Heart left ventricle (tissue), 16 donors: ENCODE measurements around the gene MTX1. TPM values are rescaled to one million over a fixed set of nuclear protein-coding genes. Genes with fewer than 3 reads are reported as not detected.

Source experiments
- ATAC-seq, 4 donors: fragments of 200-7000 bp; cut with Tn5 transposase; one replicate each; pipeline ENCODE4 v1.9.1; 2020 to 2022; ENCODE audit warnings: moderate library complexity in 4 of 4, mild to moderate bottlenecking in 3 of 4, moderate number of reproducible peaks in 1 of 4
- DNase-seq, 5 donors: peaks; one replicate each; pipeline ENCODE4 v3.0.0-alpha.2; 2020
- H3K27ac ChIP-seq, 12 donors: fragments of 200-600 bp; sonication (generic) in 4 of 12; one replicate each; pipeline versions ENCODE4 v1.5.0 to v1.8.0; 2016 to 2022; ENCODE audit warnings: mild to moderate bottlenecking in 2 of 12
- H3K27me3 ChIP-seq, 9 donors: fragments of 200-600 bp; sonication (generic) in 2 of 9; one replicate each; pipeline versions ENCODE4 v1.5.1 to v1.8.0; 2016 to 2022; ENCODE audit warnings: mild to moderate bottlenecking in 3 of 9
- H3K36me3 ChIP-seq, 9 donors: fragments of 200-600 bp; sonication (generic) in 2 of 9; one replicate each; pipeline versions ENCODE4 v1.5.0 to v1.8.0; 2018 to 2022; ENCODE audit warnings: mild to moderate bottlenecking in 2 of 9
- H3K4me1 ChIP-seq, 12 donors: fragments of 200-600 bp; sonication (generic) in 4 of 12; one replicate each; pipeline versions ENCODE4 v1.5.0 to v1.8.0; 2016 to 2022; ENCODE audit warnings: mild to moderate bottlenecking in 3 of 12
- H3K4me3 ChIP-seq, 12 donors: fragments of 200-600 bp; sonication (generic) in 4 of 12; one replicate each; pipeline versions ENCODE4 v1.5.0 to v1.8.0; 2017 to 2022; ENCODE audit warnings: mild to moderate bottlenecking in 9 of 12, moderate library complexity in 4 of 12
- H3K9me3 ChIP-seq, 12 donors: fragments of 200-600 bp; sonication (generic) in 4 of 12; one replicate each; pipeline versions ENCODE4 v1.5.0 to v1.8.0; 2016 to 2022; ENCODE audit warnings: mild to moderate bottlenecking in 1 of 12
- POLR2A ChIP-seq, 2 donors: fragments of 450-650 bp; IDR thresholded peaks; one replicate each; pipeline ENCODE4 v1.6.1; 2017; ENCODE audit warnings: antibody characterized with exemption in 2 of 2, mild to moderate bottlenecking in 2 of 2, moderate library complexity in 2 of 2
- WGBS, 4 donors: extraction: QIAGEN DNeasy Blood & Tissue Kit in 2 of 4; methylation state at CpG; one replicate each; pipeline versions ENCODE4 v1.1.5 to v1.1.7; 2013 to 2018; 5-methylcytosine and 5-hydroxymethylcytosine counted together
- intact Hi-C, 10 donors: fragments of 100-400 bp; cut with DNase I; formaldehyde crosslinking; loops; one replicate each; pipeline versions ENCODE4 v1.11.1 to v1.14.2; 2022
- microRNA counts, 2 donors: library from miRNA; unstranded; fragments of <30 nt; microRNA quantifications; one replicate each; lab custom pipeline; 2016
- polyA plus RNA-seq, 2 donors: library from polyadenylated mRNA; stranded (reverse); fragments of 200-250 nt; gene quantifications; one replicate each; pipeline ENCODE4 v1.2.3, GENCODE V29; 2013
- total RNA-seq, 9 donors: library from RNA; depleted of rRNA in 2 of 9; stranded (reverse); fragments of >200 nt in 2 of 9; fragmentation: NEBNext Ultra II Directional in 3 of 9; extraction: Animal tissue kit (Norgen Biotek cat#: 25700) in 3 of 9; gene quantifications; one replicate each; pipeline versions ENCODE4 v1.1.0 to v1.2.4, GENCODE V29; 2016 to 2023
- TF ChIP-seq, protein P1 (sequence below), 12 donors: fragments of 200-600 bp; sonication (generic) in 4 of 12; IDR thresholded peaks; one replicate each; pipeline versions ENCODE4 v1.5.0 to v1.8.0; 2018 to 2022; ENCODE audit warnings: antibody characterized with exemption in 12 of 12, mild to moderate bottlenecking in 5 of 12
- donor health status: ischemic (EF 13 %, LVEDD 7.1; RV severe dilation, severe dysfunction).
- donor health status: healthy with polysubstance abuse.
- donor health status: DM: no; HTN: yes; CAD: no.
- donor health status: DM: no; HTN: no; CAD: no.
- donor health status: ischemic (EF 25% LVEDD 6.9; RV normal size, moderate dysfunction).
- donor health status: ischemic (EF 25% LVEDD 5.7; RV mildly dilated, moderate dysfunction).
- donor health status: healthy.
- donor health status: DM: yes; HTN: yes; CAD: no.
- donor health status: ischemic (EF 35%, LVEDD 5.7; RV mildly dilated, moderate dysfunction).
- donor health status: nonischemic (EF 11% LVEDD 7.7; RV severe dilation, severe dysfunction).
- donor health status: DM: yes; HTN: yes; CAD: no.
- donor health status: PGD.
- donor health status: ischemic (EF 29% LVEDD 5.4; RV normal size, mild dysfunction).
- donor health status: nonischemic (EF 23%, LVEDD 6.1; RV moderate dilation, normal function).

The MTX1 gene
- total and polyA plus RNA-seq, 11 donors = 14.1 to 37.1 (median 20.2) TPM

DNA sequence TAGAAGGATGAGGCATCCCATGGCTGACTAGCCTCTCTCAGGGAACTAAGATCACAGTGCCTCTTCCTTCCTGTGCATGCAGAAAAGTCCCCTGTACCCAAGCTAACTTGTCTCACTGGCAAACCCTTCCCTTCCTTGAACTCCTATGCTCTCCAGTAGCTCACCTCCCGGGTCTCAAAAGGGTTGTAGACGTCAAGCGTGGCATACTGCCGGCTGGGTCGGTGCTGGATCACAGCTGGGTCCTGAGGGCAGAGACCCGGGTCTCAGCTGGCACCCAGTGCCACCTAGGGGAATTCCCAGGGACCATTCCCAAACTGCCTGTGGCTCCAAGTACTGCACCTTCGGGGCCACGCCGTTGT, 53.0 kb downstream of the MTX1 start:
- Histone ChIP-seq H3K36me3 (peaks cover 0 to 76% (median 67%) of the 10 kb centered on the region in 9 donors), H3K4me3 (peak overlapping the region; percentile 61 to 98 (median 80)), H3K27ac (peak overlapping the region in 11 of 12 donors; percentile 68 to 91 (median 84)), H3K27me3 (no peaks in the 10 kb centered on the region), H3K9me3 (no peaks in the 10 kb centered on the region), H3K4me1 (peaks cover 6 to 25% (median 20%) of the 10 kb centered on the region in 12 donors)
- WGBS, 4 donors = 0 to 2% (median 1%) methylated on average over 7 to 9 of the region's 9 CpGs
- DNase-seq (peak in 1 of 5 donors; percentile 45), ATAC-seq (no peak)
- no peak for TF ChIP-seq POLR2A (IDR thresholded peaks at IDR 0.05)
- TF ChIP-seq, protein P1, sequence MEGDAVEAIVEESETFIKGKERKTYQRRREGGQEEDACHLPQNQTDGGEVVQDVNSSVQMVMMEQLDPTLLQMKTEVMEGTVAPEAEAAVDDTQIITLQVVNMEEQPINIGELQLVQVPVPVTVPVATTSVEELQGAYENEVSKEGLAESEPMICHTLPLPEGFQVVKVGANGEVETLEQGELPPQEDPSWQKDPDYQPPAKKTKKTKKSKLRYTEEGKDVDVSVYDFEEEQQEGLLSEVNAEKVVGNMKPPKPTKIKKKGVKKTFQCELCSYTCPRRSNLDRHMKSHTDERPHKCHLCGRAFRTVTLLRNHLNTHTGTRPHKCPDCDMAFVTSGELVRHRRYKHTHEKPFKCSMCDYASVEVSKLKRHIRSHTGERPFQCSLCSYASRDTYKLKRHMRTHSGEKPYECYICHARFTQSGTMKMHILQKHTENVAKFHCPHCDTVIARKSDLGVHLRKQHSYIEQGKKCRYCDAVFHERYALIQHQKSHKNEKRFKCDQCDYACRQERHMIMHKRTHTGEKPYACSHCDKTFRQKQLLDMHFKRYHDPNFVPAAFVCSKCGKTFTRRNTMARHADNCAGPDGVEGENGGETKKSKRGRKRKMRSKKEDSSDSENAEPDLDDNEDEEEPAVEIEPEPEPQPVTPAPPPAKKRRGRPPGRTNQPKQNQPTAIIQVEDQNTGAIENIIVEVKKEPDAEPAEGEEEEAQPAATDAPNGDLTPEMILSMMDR (IDR thresholded peaks at IDR 0.05) = no peak
- intact Hi-C loops = loop anchor here in 1 of 10 donors (5.0 kb wide), 1 partner anchor 46 kb away; the partner anchor contains the start of gene FDPS

DNA sequence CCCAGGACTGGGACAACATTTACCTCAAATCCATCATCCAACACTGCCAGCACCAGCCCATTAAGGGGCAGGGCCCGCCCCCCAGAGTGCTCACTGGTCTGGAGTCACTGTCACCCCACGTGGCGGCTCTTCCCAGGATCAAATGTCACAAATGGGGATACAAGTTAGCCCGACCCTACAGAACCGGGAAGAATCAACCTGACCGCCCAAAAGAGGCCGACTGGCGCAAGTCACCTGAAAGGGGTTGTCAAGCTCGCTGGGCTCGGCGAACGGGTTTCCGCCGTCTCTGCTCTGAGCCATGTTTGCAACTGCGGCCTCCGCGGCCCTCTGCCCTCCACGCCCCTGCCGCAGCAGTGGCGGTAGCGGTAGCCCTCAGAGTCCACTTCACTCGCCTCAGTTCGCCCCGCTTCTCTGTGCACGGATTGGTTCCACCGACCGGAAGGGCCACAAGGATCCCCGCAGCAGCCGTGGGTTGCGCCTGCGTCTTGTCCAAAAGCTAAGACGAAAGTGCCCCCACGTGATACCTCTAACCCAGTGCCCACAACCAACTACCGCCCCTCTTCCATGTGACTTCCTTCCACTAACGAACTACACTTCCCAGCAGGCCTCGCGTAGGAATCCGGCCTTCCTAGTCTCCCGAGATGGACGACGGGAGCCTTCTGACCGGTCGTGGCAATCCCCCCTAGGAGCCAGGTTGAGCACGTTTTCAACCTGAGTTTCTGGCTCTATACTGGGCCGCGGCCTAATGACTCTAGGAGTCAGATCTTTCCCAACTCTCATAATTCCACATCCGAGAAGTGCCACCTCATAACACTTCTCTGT, 53.6 kb downstream of the MTX1 start, which contains the start of gene SCAMP3:
TSS of gene SCAMP3 (minus strand) at position 509 of the 822 bp plus-strand sequence. CDS start at position 300, 209 bp downstream.
- DNase-seq = peak; percentile 95 to 98 (median 97)
- H3K27ac ChIP-seq = peak within 1 kb of the TSS in 11 of 12 donors; percentile 68 to 91 (median 84)
- 0 to 2% (median 1%) methylated on average over 25 to 47 of the region's 47 CpGs for WGBS, 4 donors
- H3K9me3 ChIP-seq = no peaks in the 10 kb centered on the region
- peaks cover 0 to 76% (median 69%) of the 10 kb centered on the region in 9 donors for H3K36me3 ChIP-seq
- TF ChIP-seq, protein P1 (IDR thresholded peaks at IDR 0.05) = no peak
- TF ChIP-seq POLR2A (IDR thresholded peaks at IDR 0.05) = peak; percentile 31 to 77
- peak; percentile 97 to 99 (median 98) for ATAC-seq
- peaks cover 6 to 31% (median 20%) of the 10 kb centered on the region in 12 donors for H3K4me1 ChIP-seq
- intact Hi-C loops = loop anchor here in 2 of 10 donors (1.0 to 5.0 kb wide), 2 partner anchors 45 to 46 kb away; partner anchors contain the start of gene FDPS (in 2 of the 2)
- no peaks in the 10 kb centered on the region for H3K27me3 ChIP-seq
- peak within 1 kb of the TSS; percentile 61 to 98 (median 80) for H3K4me3 ChIP-seq

DNA sequence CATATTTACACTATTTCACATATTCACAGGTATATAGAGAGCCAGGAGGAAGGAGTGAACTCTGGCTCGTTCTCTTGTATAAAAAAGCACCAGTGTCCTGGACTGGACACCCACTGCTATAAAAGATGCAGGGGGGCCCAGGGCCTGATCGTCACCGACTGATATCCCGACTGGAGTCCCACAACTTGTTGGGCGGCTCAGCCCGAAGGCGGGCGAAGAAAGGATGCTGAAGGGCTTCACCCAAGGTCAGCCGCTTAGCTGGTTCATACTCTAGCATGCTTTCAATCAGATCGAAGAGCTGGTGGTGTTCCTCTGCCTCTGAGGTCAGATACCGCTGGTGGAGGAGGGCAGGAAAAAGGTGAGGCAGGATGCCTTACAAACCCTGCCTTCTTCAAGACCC, 54.6 kb downstream of the MTX1 start:
- intact Hi-C loops = loop anchor here in 1 of 10 donors (5.0 kb wide), 1 partner anchor 44 kb away; the partner anchor contains the start of gene FDPS
- Histone ChIP-seq H3K36me3 (peaks cover 0 to 76% (median 70%) of the 10 kb centered on the region in 9 donors), H3K27me3 (no peaks in the 10 kb centered on the region), H3K9me3 (no peaks in the 10 kb centered on the region), H3K4me3 (no peak overlapping the region), H3K4me1 (peaks cover 6 to 41% (median 24%) of the 10 kb centered on the region in 12 donors), H3K27ac (peak overlapping the region in 5 of 12 donors; percentile 84 to 91 (median 87))
- 77 to 90% (median 86%) methylated on average over 11 of the region's 11 CpGs for WGBS, 4 donors
- no peak for ATAC-seq
- no peak for DNase-seq
- TF ChIP-seq, protein P1 (IDR thresholded peaks at IDR 0.05) = no peak
- no peak for TF ChIP-seq POLR2A (IDR thresholded peaks at IDR 0.05)

MicroRNA genes within 50 kb of the gene (microRNA counts, 767-probe panel; counts per million panel counts)
- 1,378 to 1,411 counts per million in 2 donors for microRNA hsa-miR-92b-3p (lab: Ali Mortazavi, UCI)

Other genes with a start within 250 kb of the MTX1 start
- gene PYGO2, start 246.9 kb upstream of the MTX1 start, total RNA-seq = 10 to 100 TPM; 10.7 to 19.2 (median 16.3) TPM
- 10 to 100 TPM in 1 of 2 donors, 1 to 10 TPM in 1; 9.7 to 18.0 TPM for gene PYGO2, start 246.9 kb upstream of the MTX1 start, polyA plus RNA-seq
- 100 to 1,000 TPM in 1 of 9 donors, 10 to 100 TPM in 8; 38.8 to 115 (median 62.4) TPM for gene SHC1, start 237.9 kb upstream of the MTX1 start, total RNA-seq
- gene SHC1, start 237.9 kb upstream of the MTX1 start, polyA plus RNA-seq = 10 to 100 TPM; 23.6 to 93.7 TPM
- 10 to 100 TPM; 11.0 to 30.0 (median 16.7) TPM for gene CKS1B, start 234.0 kb upstream of the MTX1 start, total RNA-seq
- 10 to 100 TPM in 1 of 2 donors, 1 to 10 TPM in 1; 6.8 to 48.9 TPM for gene CKS1B, start 234.0 kb upstream of the MTX1 start, polyA plus RNA-seq
- 10 to 100 TPM; 19.4 to 35.0 (median 27.4) TPM for gene FLAD1, start 225.4 kb upstream of the MTX1 start, total RNA-seq
- gene FLAD1, start 225.4 kb upstream of the MTX1 start, polyA plus RNA-seq = 10 to 100 TPM; 22.3 to 50.7 TPM
- not detected for gene LENEP, start 215.1 kb upstream of the MTX1 start, total RNA-seq
- not detected for gene LENEP, start 215.1 kb upstream of the MTX1 start, polyA plus RNA-seq
- 10 to 100 TPM; 29.5 to 80.0 (median 46.6) TPM for gene ZBTB7B, start 205.9 kb upstream of the MTX1 start, total RNA-seq
- gene ZBTB7B, start 205.9 kb upstream of the MTX1 start, polyA plus RNA-seq = 100 to 1,000 TPM in 1 of 2 donors, 10 to 100 TPM in 1; 39.2 to 103 TPM
- gene DCST2, start 174.9 kb upstream of the MTX1 start, total RNA-seq = under 1 TPM in 8 of 9 donors, not detected in 1; 0.14 to 0.62 (median 0.35) TPM
- under 1 TPM; 0.17 to 0.65 TPM for gene DCST2, start 174.9 kb upstream of the MTX1 start, polyA plus RNA-seq
- not detected for gene DCST1, start 174.9 kb upstream of the MTX1 start, total RNA-seq
- gene DCST1, start 174.9 kb upstream of the MTX1 start, polyA plus RNA-seq = not detected
- gene ADAM15, start 157.4 kb upstream of the MTX1 start, total RNA-seq = 100 to 1,000 TPM in 3 of 9 donors, 10 to 100 TPM in 6; 55.8 to 199 (median 67.5) TPM
- gene ADAM15, start 157.4 kb upstream of the MTX1 start, polyA plus RNA-seq = 100 to 1,000 TPM; 112 to 113 TPM
- 1 to 10 TPM; 1.1 to 3.3 (median 2.2) TPM for gene EFNA4, start 145.0 kb upstream of the MTX1 start, total RNA-seq
- 1 to 10 TPM; 2.0 to 4.8 TPM for gene EFNA4, start 145.0 kb upstream of the MTX1 start, polyA plus RNA-seq
- gene EFNA3, start 129.9 kb upstream of the MTX1 start, total RNA-seq = 1 to 10 TPM in 2 of 9 donors, under 1 TPM in 7; 0.20 to 2.4 (median 0.61) TPM
- 1 to 10 TPM in 1 of 2 donors, under 1 TPM in 1; 0.61 to 1.9 TPM for gene EFNA3, start 129.9 kb upstream of the MTX1 start, polyA plus RNA-seq
- gene EFNA1, start 80.8 kb upstream of the MTX1 start, total RNA-seq = 10 to 100 TPM; 22.8 to 51.8 (median 37.2) TPM
- 100 to 1,000 TPM in 1 of 2 donors, 10 to 100 TPM in 1; 31.6 to 103 TPM for gene EFNA1, start 80.8 kb upstream of the MTX1 start, polyA plus RNA-seq
- gene SLC50A1, start 72.8 kb upstream of the MTX1 start, total RNA-seq = 10 to 100 TPM in 4 of 9 donors, 1 to 10 TPM in 5; 5.4 to 21.7 (median 9.7) TPM
- gene SLC50A1, start 72.8 kb upstream of the MTX1 start, polyA plus RNA-seq = 10 to 100 TPM; 15.7 to 36.0 TPM
- gene DPM3, start 68.2 kb upstream of the MTX1 start, total RNA-seq = 10 to 100 TPM; 46.1 to 70.7 (median 54.4) TPM
- gene DPM3, start 68.2 kb upstream of the MTX1 start, polyA plus RNA-seq = 100 to 1,000 TPM in 1 of 2 donors, 10 to 100 TPM in 1; 75.4 to 216 TPM
- 100 to 1,000 TPM; 106 to 199 (median 123) TPM for gene KRTCAP2, start 35.4 kb upstream of the MTX1 start, total RNA-seq
- gene KRTCAP2, start 35.4 kb upstream of the MTX1 start, polyA plus RNA-seq = 100 to 1,000 TPM; 220 to 283 TPM
- gene TRIM46, start 34.8 kb upstream of the MTX1 start, total RNA-seq = under 1 TPM in 5 of 9 donors, not detected in 4; 0.08 to 0.41 (median 0.12) TPM
- under 1 TPM in 1 of 2 donors, not detected in 1; 0.04 TPM for gene TRIM46, start 34.8 kb upstream of the MTX1 start, polyA plus RNA-seq
- gene THBS3, start 798 bp upstream of the MTX1 start, total RNA-seq = 10 to 100 TPM in 2 of 9 donors, 1 to 10 TPM in 7; 3.0 to 22.2 (median 5.5) TPM
- 1 to 10 TPM; 2.7 to 6.8 TPM for gene THBS3, start 798 bp upstream of the MTX1 start, polyA plus RNA-seq
- 10 to 100 TPM; 10.5 to 24.4 (median 12.8) TPM for gene ENTREP3, start 46.8 kb downstream of the MTX1 start, total RNA-seq
- 10 to 100 TPM in 1 of 2 donors, 1 to 10 TPM in 1; 5.1 to 21.6 TPM for gene ENTREP3, start 46.8 kb downstream of the MTX1 start, polyA plus RNA-seq
- gene SCAMP3, start 53.7 kb downstream of the MTX1 start, total RNA-seq = 10 to 100 TPM; 51.2 to 92.8 (median 65.8) TPM
- 100 to 1,000 TPM in 1 of 2 donors, 10 to 100 TPM in 1; 53.3 to 123 TPM for gene SCAMP3, start 53.7 kb downstream of the MTX1 start, polyA plus RNA-seq
- 10 to 100 TPM in 8 of 9 donors, 1 to 10 TPM in 1; 9.6 to 26.1 (median 17.2) TPM for gene CLK2, start 64.8 kb downstream of the MTX1 start, total RNA-seq
- 10 to 100 TPM; 15.9 to 22.8 TPM for gene CLK2, start 64.8 kb downstream of the MTX1 start, polyA plus RNA-seq
- 1 to 10 TPM in 4 of 9 donors, under 1 TPM in 5; 0.49 to 1.7 (median 0.99) TPM for gene HCN3, start 68.8 kb downstream of the MTX1 start, total RNA-seq
- 1 to 10 TPM; 1.2 to 1.4 TPM for gene HCN3, start 68.8 kb downstream of the MTX1 start, polyA plus RNA-seq
- gene PKLR, start 92.7 kb downstream of the MTX1 start, total RNA-seq = under 1 TPM in 1 of 9 donors, not detected in 8; 0.09 TPM
- not detected for gene PKLR, start 92.7 kb downstream of the MTX1 start, polyA plus RNA-seq
- 10 to 100 TPM; 63.7 to 87.9 (median 77.6) TPM for gene FDPS, start 100.2 kb downstream of the MTX1 start, total RNA-seq
- gene FDPS, start 100.2 kb downstream of the MTX1 start, polyA plus RNA-seq = 100 to 1,000 TPM in 1 of 2 donors, 10 to 100 TPM in 1; 67.0 to 120 TPM
- 10 to 100 TPM; 14.6 to 28.0 (median 16.3) TPM for gene RUSC1, start 112.2 kb downstream of the MTX1 start, total RNA-seq
- 10 to 100 TPM; 16.3 to 25.9 TPM for gene RUSC1, start 112.2 kb downstream of the MTX1 start, polyA plus RNA-seq